Stimulated activated CD4-positive, alpha-beta T cell treated with anti-CD3 and anti-CD28 coated beads, Interleukin-2, amount 100 ng/mL, for 24 hours (primary cell): ENCODE results near the gene P2RY8.
"Not testable (repeated sequence)": the region's sequence is repeated elsewhere in the genome, so short reads cannot be mapped to it uniquely, and the experiment has no call there.

Experiments
- DNase-seq, 2 donors: peaks; one replicate each; pipeline ENCODE4 v3.0.0-alpha.2; 2020

P2RY8 gene

GRCh38 chrX:1442724-1443367 lies 94.1 kb downstream of the P2RY8 start:
- DNase-seq = no peak

GRCh38 chrX:1442016-1442665 lies 94.8 kb downstream of the P2RY8 start:
- no peak for DNase-seq

- no peak for DNase-seq
These were observed 96.5 kb downstream of the P2RY8 start for GRCh38 chrX:1440506-1440905.

- no peak for DNase-seq
These were observed 101.6 kb downstream of the P2RY8 start for GRCh38 chrX:1435241-1435895.

GRCh38 chrX:1434871-1435240 lies 102.1 kb downstream of the P2RY8 start:
- no peak for DNase-seq

GRCh38 chrX:1433646-1434357 lies 103.2 kb downstream of the P2RY8 start:
- no peak for DNase-seq

GRCh38 chrX:1430451-1430850 lies 106.5 kb downstream of the P2RY8 start:
- no peak for DNase-seq

- no peak for DNase-seq
These were observed 109.2 kb downstream of the P2RY8 start for GRCh38 chrX:1427756-1428155.

- DNase-seq = not testable (repeated sequence)
These were observed 110.7 kb downstream of the P2RY8 start for GRCh38 chrX:1426321-1426720.

- no peak for DNase-seq
These were observed 111.6 kb downstream of the P2RY8 start for GRCh38 chrX:1425381-1425780.

GRCh38 chrX:1424147-1424851 lies 112.7 kb downstream of the P2RY8 start:
- no peak for DNase-seq

GRCh38 chrX:1423215-1423614 lies 113.8 kb downstream of the P2RY8 start:
- no peak for DNase-seq

- no peak for DNase-seq
These were observed 114.9 kb downstream of the P2RY8 start for GRCh38 chrX:1422135-1422465.

- DNase-seq = no peak
These were observed 115.4 kb downstream of the P2RY8 start for GRCh38 chrX:1421433-1422134.

- DNase-seq = no peak
These were observed 116.6 kb downstream of the P2RY8 start for GRCh38 chrX:1420371-1420770.

GRCh38 chrX:1419545-1420355 lies 117.2 kb downstream of the P2RY8 start:
- DNase-seq = no peak

GRCh38 chrX:1418901-1419544 lies 118.0 kb downstream of the P2RY8 start:
- no peak for DNase-seq

- no peak for DNase-seq
These were observed 118.8 kb downstream of the P2RY8 start for GRCh38 chrX:1417921-1418771.

GRCh38 chrX:1416965-1417760 lies 119.8 kb downstream of the P2RY8 start:
- DNase-seq = no peak
